HEK293 (cell line): ENCODE measurements around the gene DNAL4.

Source experiments
- CTCF ChIA-PET: fragments of 350-600 bp; formaldehyde crosslinking; extraction: SDS; loops from one replicate; lab custom pipeline; 2021; ENCODE audit warnings: antibody characterized with exemption; lab: Yijun Ruan, JAX
- POLR2A ChIA-PET: fragments of 300-600 bp; formaldehyde crosslinking; extraction: SDS; loops from one replicate; lab custom pipeline; 2020; ENCODE audit warnings: antibody characterized with exemption, inconsistent platforms; lab: Yijun Ruan, JAX
- H3K27ac ChIP-seq: fragments of 200-500 bp; sonication (Bioruptor generic); 2 replicates; pipeline ENCODE4 v1.5.1; 2014; ENCODE audit warnings: low read depth, low read length, control low read depth, inconsistent platforms; ENCODE audit errors: extremely low read depth
- H3K36me3 ChIP-seq, 2 experiments: fragments of 200-500 bp in 1 of 2; sonication (Bioruptor generic) in 1 of 2; 1 replicate in 1 of 2; 2 replicates in 1 of 2; pipeline ENCODE4 v1.5.1; 2014 to 2017; ENCODE audit warnings: inconsistent platforms in 2 of 2, low read length in 2 of 2; ENCODE audit not compliant: control insufficient read depth in 2 of 2, insufficient read depth in 1 of 2
- H3K4me1 ChIP-seq: fragments of 200-500 bp; sonication (Bioruptor generic); 2 replicates; pipeline ENCODE4 v1.5.1; 2014; ENCODE audit warnings: mild to moderate bottlenecking, low read length, inconsistent platforms; ENCODE audit not compliant: control insufficient read depth, insufficient read depth
- H3K4me3 ChIP-seq: 2 replicates; pipeline ENCODE4 v1.5.1; 2011; ENCODE audit warnings: low read depth, mild to moderate bottlenecking, control low read depth, low read length, moderate library complexity
- H3K9me3 ChIP-seq: fragments of 200-500 bp; sonication (Bioruptor generic); 2 replicates; pipeline ENCODE4 v1.5.1; 2014; ENCODE audit warnings: low read depth, low read length, inconsistent platforms; ENCODE audit not compliant: control insufficient read depth, insufficient read depth
- ATF2 ChIP-seq: fragments of 450-650 bp; formaldehyde crosslinking; IDR thresholded peaks from 2 replicates; pipeline ENCODE4 v1.5.1; 2016; ENCODE audit warnings: missing biosample characterization, missing genetic modification characterization, low read depth
- CTCF ChIP-seq: fragments of 450-650 bp; formaldehyde crosslinking; IDR thresholded peaks from 2 replicates; pipeline ENCODE4 v1.5.1; 2016; ENCODE audit warnings: missing biosample characterization, missing genetic modification characterization
- EGR2 ChIP-seq: fragments of 450-650 bp; formaldehyde crosslinking; IDR thresholded peaks from 2 replicates; pipeline ENCODE4 v1.5.1; 2016; ENCODE audit warnings: low read depth, missing biosample characterization, missing genetic modification characterization
- PRDM10 ChIP-seq: fragments of 450-650 bp; formaldehyde crosslinking; IDR thresholded peaks from 2 replicates; pipeline ENCODE4 v1.5.1; 2016; ENCODE audit warnings: missing biosample characterization, missing genetic modification characterization
- SALL2 ChIP-seq: fragments of 450-650 bp; formaldehyde crosslinking; IDR thresholded peaks from 2 replicates; pipeline ENCODE4 v1.5.0; 2017; ENCODE audit warnings: missing biosample characterization, mild to moderate bottlenecking, missing genetic modification characterization, borderline replicate concordance
- SP7 ChIP-seq: fragments of 450-650 bp; formaldehyde crosslinking; IDR thresholded peaks from 2 replicates; pipeline ENCODE4 v1.5.1; 2016; ENCODE audit warnings: missing biosample characterization, missing genetic modification characterization
- ZBTB1 ChIP-seq: fragments of 450-650 bp; formaldehyde crosslinking; IDR thresholded peaks from 2 replicates; pipeline ENCODE4 v1.5.1; 2016; ENCODE audit warnings: missing biosample characterization, missing genetic modification characterization
- ZBTB8A ChIP-seq: fragments of 450-650 bp; formaldehyde crosslinking; IDR thresholded peaks from 2 replicates; pipeline ENCODE4 v1.5.1; 2016; ENCODE audit warnings: missing biosample characterization, missing genetic modification characterization
- ZFHX2 ChIP-seq: fragments of 450-650 bp; formaldehyde crosslinking; conservative IDR thresholded peaks from 2 replicates; pipeline ENCODE4 v1.5.1; 2016; ENCODE audit warnings: missing biosample characterization, missing genetic modification characterization
- ZFP69B ChIP-seq: fragments of 450-650 bp; formaldehyde crosslinking; IDR thresholded peaks from 2 replicates; pipeline ENCODE4 v1.5.1; 2016; ENCODE audit warnings: missing biosample characterization, missing genetic modification characterization
- ZIC2 ChIP-seq: fragments of 450-650 bp; formaldehyde crosslinking; IDR thresholded peaks from 2 replicates; pipeline ENCODE4 v1.5.1; 2016; ENCODE audit warnings: missing biosample characterization, missing genetic modification characterization
- ZNF114 ChIP-seq: fragments of 450-650 bp; formaldehyde crosslinking; IDR thresholded peaks from 2 replicates; pipeline ENCODE4 v1.5.0; 2017; ENCODE audit warnings: missing biosample characterization, missing genetic modification characterization
- ZNF146 ChIP-seq: fragments of 450-650 bp; formaldehyde crosslinking; IDR thresholded peaks from 2 replicates; pipeline ENCODE4 v1.5.1; 2016; ENCODE audit warnings: missing biosample characterization, missing genetic modification characterization
- ZNF221 ChIP-seq: fragments of 450-650 bp; formaldehyde crosslinking; IDR thresholded peaks from 2 replicates; pipeline ENCODE4 v1.5.1; 2017; ENCODE audit warnings: missing biosample characterization, missing genetic modification characterization, borderline replicate concordance
- ZNF302 ChIP-seq: fragments of 450-650 bp; formaldehyde crosslinking; IDR thresholded peaks from 2 replicates; pipeline ENCODE4 v1.5.1; 2016; ENCODE audit warnings: missing biosample characterization, missing genetic modification characterization, low read depth
- ZNF341 ChIP-seq: fragments of 450-650 bp; formaldehyde crosslinking; IDR thresholded peaks from 2 replicates; pipeline ENCODE4; 2016; ENCODE audit warnings: low read depth, missing biosample characterization, missing genetic modification characterization
- ZNF433 ChIP-seq: fragments of 450-650 bp; formaldehyde crosslinking; IDR thresholded peaks from 2 replicates; pipeline ENCODE4 v1.5.1; 2016; ENCODE audit warnings: missing biosample characterization, missing genetic modification characterization, low read depth
- ZNF521 ChIP-seq: fragments of 450-650 bp; formaldehyde crosslinking; IDR thresholded peaks from 2 replicates; pipeline ENCODE4 v1.5.1; 2017; ENCODE audit warnings: missing biosample characterization, mild to moderate bottlenecking, missing genetic modification characterization
- ZNF624 ChIP-seq: fragments of 450-650 bp; formaldehyde crosslinking; IDR thresholded peaks from 2 replicates; pipeline ENCODE4 v1.5.1; 2017; ENCODE audit warnings: missing biosample characterization, missing genetic modification characterization
- ZNF692 ChIP-seq: fragments of 450-650 bp; formaldehyde crosslinking; IDR thresholded peaks from 2 replicates; pipeline ENCODE4 v1.5.1; 2016; ENCODE audit warnings: missing biosample characterization, missing genetic modification characterization
- ZNF707 ChIP-seq: fragments of 450-650 bp; formaldehyde crosslinking; IDR thresholded peaks from 2 replicates; pipeline ENCODE4 v1.5.1; 2016; ENCODE audit warnings: missing biosample characterization, missing genetic modification characterization
- ZNF843 ChIP-seq: fragments of 450-650 bp; formaldehyde crosslinking; IDR thresholded peaks from 2 replicates; pipeline ENCODE4 v1.5.1; 2016; ENCODE audit warnings: missing biosample characterization, missing genetic modification characterization
- ZXDB ChIP-seq: fragments of 450-650 bp; formaldehyde crosslinking; IDR thresholded peaks from 2 replicates; pipeline ENCODE4 v1.5.1; 2016; ENCODE audit warnings: missing biosample characterization, missing genetic modification characterization

The DNAL4 gene

GRCh38 chr22:38782402-38783094 is 11.4 kb downstream of the DNAL4 start:
- peaks cover 0 to 27% of the 10 kb centered on the region in 2 experiments; a peak in 1 of 3 replicates for H3K36me3 ChIP-seq
- no peak overlapping the region for H3K4me3 ChIP-seq
- TF ChIP-seq ZNF521 (tag by site-specific recombination) (no peak), ZNF433 (tag by site-specific recombination) (no peak), ZXDB (no peak), ZBTB1 (tag by site-specific recombination) (no peak), ZIC2 (tag by site-specific recombination) (0 out of 2 replicates have a peak, but pooled peaks have one; percentile 19), ZNF341 (peak; percentile 86), ZFHX2 (tag by site-specific recombination) (peak; percentile 64), ZNF302 (tag by site-specific recombination) (no peak), ZFP69B (tag by site-specific recombination) (peak; percentile 91), PRDM10 (tag by site-specific recombination) (0 out of 2 replicates have a peak, but pooled peaks have one; percentile 34), ZNF692 (tag by site-specific recombination) (peak; percentile 82; the same call in 1 of the 2 replicates), ZBTB8A (tag by site-specific recombination) (no peak), SP7 (tag by site-specific recombination) (peak; percentile 65), EGR2 (peak; percentile 47; the same call in 1 of the 2 replicates), CTCF (tag by site-specific recombination) (no peak)
- no peak overlapping the region for H3K27ac ChIP-seq
- no peaks in the 10 kb centered on the region for H3K9me3 ChIP-seq
- POLR2A ChIA-PET: interaction anchor here (1.0 to 1.7 kb wide), 3 partner anchors 14 to 25 kb away, joined by 3 to 4 read pairs (median 3); no protein-coding TSS in a partner anchor
- CTCF ChIA-PET: interaction anchor here (0.8 to 6.5 kb wide), 3 partner anchors 14 to 339 kb away, joined by 4 to 43 read pairs (median 10); no protein-coding TSS in a partner anchor
- no peaks in the 10 kb centered on the region for H3K4me1 ChIP-seq

GRCh38 chr22:38781033-38781432 is 12.9 kb downstream of the DNAL4 start:
- no peaks in the 10 kb centered on the region for H3K4me1 ChIP-seq
- ChIA-PET CTCF (interaction anchor here (0.7 to 6.5 kb wide), 4 partner anchors 13 to 1568 kb away, joined by 3 to 43 read pairs (median 6); no protein-coding TSS in a partner anchor), POLR2A (interaction anchor here (1.7 kb wide), 1 partner anchor 24 kb away, joined by 4 read pairs; no protein-coding TSS in a partner anchor)
- H3K27ac ChIP-seq: no peak overlapping the region
- H3K36me3 ChIP-seq: peaks cover 0 to 27% of the 10 kb centered on the region in 2 experiments; a peak in 1 of 3 replicates
- TF ChIP-seq SALL2 (tag by site-specific recombination): no peak
- TF ChIP-seq ZNF114 (tag by site-specific recombination): no peak
- TF ChIP-seq ZNF624 (tag by site-specific recombination): no peak
- TF ChIP-seq ZNF707 (tag by site-specific recombination): no peak
- TF ChIP-seq ZNF146 (tag by site-specific recombination): no peak
- no peak for TF ChIP-seq ATF2 (tag by site-specific recombination)
- no peak for TF ChIP-seq ZNF221 (tag by site-specific recombination)
- no peak for TF ChIP-seq ZNF843 (tag by site-specific recombination)
- TF ChIP-seq, all 188 proteins: peak for 0
- Histone ChIP-seq H3K4me3 (no peak overlapping the region), H3K9me3 (no peaks in the 10 kb centered on the region)
